ENCODE results near the gene DERL3. TPM values are rescaled to one million over a fixed set of nuclear protein-coding genes. Genes with fewer than 3 reads are reported as not detected.
A peak's percentile ranks its signal among the peaks of the same experiment; 100 is the strongest.

DERL3 gene
- total RNA-seq, 1 experiment from 2014 or later, result 1.0 TPM

- no peak for TF ChIP-seq REST (IDR thresholded peaks at IDR 0.05; ENCODE audit: insufficient read depth in 1 of 2, low read depth in 2 of 2, low read length in 1 of 2)
- TF ChIP-seq SIN3A (IDR thresholded peaks at IDR 0.05; ENCODE audit: borderline replicate concordance, insufficient read depth, low read depth, low read length), result peak; percentile 43; the same call in 1 of the 2 replicates
- TF ChIP-seq POLR2AphosphoS5 (IDR thresholded peaks at IDR 0.05; ENCODE audit: low read depth, low read length), result peak; percentile 70; the same call in 1 of the 2 replicates
- no TSS peak for BruUV-seq (replicated peaks)
- H3K36me3 ChIP-seq (ENCODE audit: control insufficient read depth, insufficient read depth, low read length), result no peaks in the 10 kb centered on the region
- H3K4me3 ChIP-seq (ENCODE audit: low read depth in 2 of 2, low read length in 2 of 2), result peak within 1 kb of the TSS; percentile 74 to 94
- in situ Hi-C loops (cut with HindIII; ENCODE audit: low pct_unique_long_range_greater_than_20kb, low sequenced_read_pairs), result no loop called here
- H3K4me1 ChIP-seq (ENCODE audit: control insufficient read depth, insufficient read depth, low read length), result peaks cover 7% of the 10 kb centered on the region
- peak; percentile 95 for ATAC-seq
- ChIA-PET POLR2A (interaction anchor here (0.5 to 0.6 kb wide), 2 partner anchors 23 to 296 kb away, joined by 3 to 4 read pairs; no protein-coding TSS in a partner anchor), CTCF (interaction anchor here (0.5 to 1.3 kb wide), 8 partner anchors 8 to 195 kb away, joined by 3 to 16 read pairs (median 5); partner anchors contain the start of gene MIF)
- DNase-seq (ENCODE audit: low read depth, low spot score), result peak; percentile 82
- intact Hi-C loops (cut with micrococcal nuclease; ENCODE audit: unreplicated experiment), result no loop called here
- H3K9me3 ChIP-seq (ENCODE audit: control insufficient read depth, insufficient read depth, low read depth, low read length), result no peaks in the 10 kb centered on the region
- no peaks in the 10 kb centered on the region for H3K27me3 ChIP-seq (ENCODE audit: control insufficient read depth, insufficient read depth, low read length)
- H3K27ac ChIP-seq (ENCODE audit: low read length), result peak within 1 kb of the TSS; percentile 86
Observed at GRCh38 chr22:23857606-23858483, 19.0 kb upstream of the DERL3 start, which contains the start of gene SLC2A11. Gene SLC2A11, plus strand, starts transcription at chr22:23857875. Its CDS starts 125 bp downstream, at chr22:23858000.

- no peaks in the 10 kb centered on the region for H3K9me3 ChIP-seq (ENCODE audit: control insufficient read depth, insufficient read depth, low read depth, low read length)
- ATAC-seq (peak; percentile 83), DNase-seq (ENCODE audit: low read depth, low spot score) (no peak)
- in situ Hi-C loops (cut with HindIII; ENCODE audit: low pct_unique_long_range_greater_than_20kb, low sequenced_read_pairs), result no loop called here
- no TSS peak for BruUV-seq (replicated peaks)
- ChIA-PET POLR2A (interaction anchor here (0.6 kb wide), 1 partner anchor 22 kb away, joined by 3 read pairs; no protein-coding TSS in a partner anchor), CTCF (interaction anchor here (0.5 to 1.3 kb wide), 6 partner anchors 7 to 96 kb away, joined by 3 to 16 read pairs (median 6); no protein-coding TSS in a partner anchor)
- intact Hi-C loops (cut with micrococcal nuclease; ENCODE audit: unreplicated experiment), result no loop called here
- no peaks in the 10 kb centered on the region for H3K36me3 ChIP-seq (ENCODE audit: control insufficient read depth, insufficient read depth, low read length)
- H3K4me1 ChIP-seq (ENCODE audit: control insufficient read depth, insufficient read depth, low read length), result peaks cover 7% of the 10 kb centered on the region
- H3K27ac ChIP-seq (ENCODE audit: low read length), result peak overlapping the region; percentile 83
- H3K27me3 ChIP-seq (ENCODE audit: control insufficient read depth, insufficient read depth, low read length), result no peaks in the 10 kb centered on the region
- H3K4me3 ChIP-seq (ENCODE audit: low read depth in 2 of 2, low read length in 2 of 2), result peak overlapping the region; percentile 74 to 94
- no peak for TF ChIP-seq TCF7L2 (IDR thresholded peaks at IDR 0.05; ENCODE audit: low read depth, low read length)
- no peak; the same call in 1 of the 2 replicates for TF ChIP-seq SIN3A (IDR thresholded peaks at IDR 0.05; ENCODE audit: borderline replicate concordance, insufficient read depth, low read depth, low read length)
- no peak for TF ChIP-seq POLR2AphosphoS5 (IDR thresholded peaks at IDR 0.05; ENCODE audit: low read depth, low read length)
- no peak; the same call in 1 of the 2 replicates for TF ChIP-seq CTCF (IDR thresholded peaks at IDR 0.05)
- no peak for TF ChIP-seq REST (IDR thresholded peaks at IDR 0.05; ENCODE audit: insufficient read depth in 1 of 2, low read depth in 2 of 2, low read length in 1 of 2)
Observed at GRCh38 chr22:23856721-23857605, 18.2 kb upstream of the DERL3 start.
